ACHN (cell line): ENCODE data around the gene ANXA4.
A peak's percentile ranks its signal among the peaks of the same experiment; 100 is the strongest.
"Not testable (repeated sequence)": the region's sequence is repeated elsewhere in the genome, so short reads cannot be mapped to it uniquely, and the experiment has no call there.

Experiments used
- DNase-seq: peaks from one replicate; pipeline ENCODE4 v3.0.0-alpha.2; 2015
- in situ Hi-C: cut with HindIII; loops from 2 replicates; pipeline ENCODE4 v1.10.0; 2017; ENCODE audit warnings: low sequenced_read_pairs, low pct_ligation_motif_present, low pct_unique_long_range_greater_than_20kb

Gene ANXA4

GRCh38 chr2:69827796-69828540 lies 86.0 kb downstream of the ANXA4 start:
- DNase-seq = no peak
- in situ Hi-C loops = no loop called here

- in situ Hi-C loops = no loop called here
- no peak for DNase-seq
Measured at GRCh38 chr2:69828938-69829255, 87.0 kb downstream of the ANXA4 start.

DNA sequence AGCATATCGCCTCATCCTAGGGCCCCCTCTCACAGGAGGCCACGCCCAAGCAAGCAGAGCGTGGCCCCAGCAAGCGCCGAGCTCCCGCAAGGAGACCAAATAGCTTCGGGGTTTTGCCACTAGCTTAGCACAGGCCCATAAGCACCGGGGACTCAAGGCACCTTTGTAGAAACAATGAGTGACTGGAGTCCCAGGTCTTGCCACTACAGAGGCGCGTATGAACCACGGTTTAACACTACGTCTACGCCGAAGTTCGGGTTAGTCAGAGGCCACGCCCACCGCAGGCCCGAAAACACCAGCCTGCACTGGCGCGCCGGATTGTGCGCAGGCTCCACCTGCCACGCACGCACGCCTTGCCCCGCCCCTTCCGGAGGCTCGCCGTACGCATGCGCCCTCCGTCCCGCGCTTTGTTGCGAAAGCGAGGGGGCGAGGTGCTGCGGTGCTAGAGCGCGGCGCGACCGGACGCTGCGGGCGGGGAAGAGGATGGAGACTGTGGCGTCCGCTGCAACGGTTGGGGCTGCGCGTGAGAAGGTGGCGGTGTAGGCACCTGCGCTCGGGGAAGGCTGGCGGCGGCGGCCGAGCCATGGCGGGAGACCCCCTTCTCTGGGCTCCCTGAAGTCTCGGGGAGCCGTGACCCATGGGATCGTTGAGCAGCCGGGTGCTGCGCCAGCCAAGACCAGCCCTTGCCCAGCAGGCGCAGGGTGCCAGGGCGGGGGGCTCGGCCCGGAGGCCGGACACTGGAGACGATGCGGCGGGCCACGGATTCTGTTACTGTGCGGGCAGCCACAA lies 87.5 kb downstream of the ANXA4 start, which contains the start of gene GMCL1:
Gene GMCL1 (plus strand): TSS at position 405 of the 789 bp plus-strand sequence. CDS start 233 bp downstream, at position 638.
- peak; percentile 97 for DNase-seq
- in situ Hi-C loops = no loop called here

DNA sequence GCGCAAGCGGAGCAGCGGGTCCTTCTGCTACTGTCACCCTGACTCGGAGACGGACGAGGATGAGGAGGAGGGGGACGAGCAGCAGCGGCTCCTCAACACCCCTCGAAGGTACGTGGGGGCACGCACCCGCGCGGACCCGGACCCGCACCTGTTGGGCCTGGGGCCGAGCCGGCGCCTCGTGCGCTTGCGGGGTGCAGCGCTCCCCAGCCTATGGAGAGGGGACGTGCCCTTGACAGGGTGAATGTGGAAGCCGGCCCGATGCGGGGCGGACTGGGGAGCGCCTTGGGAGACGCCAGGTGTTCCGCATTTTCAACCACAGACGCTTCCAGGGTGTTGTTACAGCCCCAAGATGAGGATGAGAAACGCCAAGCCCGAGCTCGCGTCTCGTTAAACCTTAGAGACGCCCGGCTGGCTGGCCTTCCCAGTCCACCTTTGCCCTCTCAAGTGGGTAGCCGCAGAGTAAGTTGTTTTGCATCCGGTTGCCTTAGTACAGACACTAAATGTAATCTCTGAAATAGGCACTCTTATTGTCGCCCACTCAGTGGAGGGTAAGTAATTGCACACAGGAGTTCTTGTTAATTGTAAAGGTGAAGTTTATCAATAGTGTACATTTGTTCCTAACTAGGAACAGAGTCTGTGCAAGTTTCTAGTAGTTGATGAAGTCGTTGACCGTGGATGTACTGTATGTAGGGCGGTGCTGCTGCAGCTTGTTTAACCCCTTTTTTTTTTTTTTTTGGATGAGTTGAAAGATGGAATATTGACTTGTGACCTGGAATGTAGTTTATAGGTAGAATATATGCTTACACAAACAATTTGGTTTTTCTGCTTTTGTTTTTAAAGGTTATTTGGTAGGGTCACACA lies 88.3 kb downstream of the ANXA4 start:
- peak; percentile 69 for DNase-seq
- in situ Hi-C loops = no loop called here

- DNase-seq = not testable (repeated sequence)
Measured at GRCh38 chr2:69830906-69831241, 88.9 kb downstream of the ANXA4 start.

DNA sequence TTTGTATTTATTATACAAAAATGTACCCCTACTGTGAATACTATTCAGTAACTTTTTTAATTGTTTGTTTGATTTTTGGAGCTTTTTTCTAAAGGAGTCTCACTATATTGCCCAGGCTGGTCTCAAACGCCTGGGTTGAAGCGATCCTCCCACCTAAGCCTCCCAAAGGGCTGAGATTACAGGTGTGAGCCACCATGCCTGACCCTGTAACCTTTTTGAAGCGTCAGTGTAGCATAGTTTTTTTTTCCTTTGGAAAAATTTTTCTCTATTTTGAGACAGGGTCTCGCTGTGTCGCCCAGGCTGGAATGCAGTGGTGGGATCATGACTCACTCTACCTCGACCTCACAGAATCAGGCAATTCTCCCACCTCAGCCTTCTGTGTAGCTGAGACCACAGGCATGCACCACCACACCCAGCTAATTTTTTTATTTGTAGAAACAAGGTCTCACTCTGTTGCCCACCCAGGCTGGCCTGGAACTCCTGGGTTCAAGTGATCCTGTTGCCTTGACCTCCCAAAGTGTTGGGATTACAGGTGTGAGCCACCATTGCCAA lies 89.5 kb downstream of the ANXA4 start:
- in situ Hi-C loops = no loop called here
- DNase-seq = peak; percentile 18

More at GRCh38 chr2:69830906-69831241, 88.9 kb downstream of the ANXA4 start:
- in situ Hi-C loops = not testable (repeated sequence)

DNA sequence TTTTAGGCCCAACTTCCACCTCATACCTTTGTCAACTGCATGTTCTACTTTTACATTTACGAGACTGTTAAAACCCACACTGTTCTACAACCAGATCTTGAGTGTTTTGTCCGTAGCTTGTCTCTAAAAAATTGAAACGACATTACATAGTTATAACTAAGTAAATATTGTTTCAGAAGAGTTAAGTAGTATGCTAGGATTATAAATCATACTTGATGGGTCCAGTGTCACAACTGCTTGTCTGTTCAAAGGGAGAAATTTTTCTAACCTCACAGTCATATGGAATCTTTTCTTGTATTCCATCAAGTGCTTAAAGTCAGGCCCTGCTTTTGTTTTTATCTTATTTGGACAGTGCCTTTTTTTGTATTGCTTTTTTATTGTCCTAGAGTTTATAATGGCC lies 91.8 kb downstream of the ANXA4 start:
- DNase-seq = no peak
- in situ Hi-C loops = no loop called here

DNA sequence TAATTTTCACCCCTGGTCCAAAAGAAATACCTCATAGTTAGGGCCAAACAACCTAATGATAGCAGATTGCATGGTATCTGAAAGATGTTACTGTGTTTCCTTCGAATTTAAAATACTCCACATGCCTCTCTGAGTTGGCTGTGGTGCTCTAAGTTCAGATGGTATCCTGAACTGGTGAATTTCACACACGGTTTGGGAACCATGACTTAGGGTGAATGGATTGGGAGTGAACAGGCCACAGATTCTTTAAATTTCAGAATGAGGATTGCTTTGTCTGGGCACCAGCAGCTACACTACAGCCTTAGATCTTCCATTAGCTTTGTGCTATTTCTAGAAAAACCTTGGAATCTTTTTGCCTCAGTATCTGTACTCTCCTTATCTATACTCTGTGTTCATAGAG lies 93.7 kb downstream of the ANXA4 start:
- in situ Hi-C loops = no loop called here
- no peak for DNase-seq

DNA sequence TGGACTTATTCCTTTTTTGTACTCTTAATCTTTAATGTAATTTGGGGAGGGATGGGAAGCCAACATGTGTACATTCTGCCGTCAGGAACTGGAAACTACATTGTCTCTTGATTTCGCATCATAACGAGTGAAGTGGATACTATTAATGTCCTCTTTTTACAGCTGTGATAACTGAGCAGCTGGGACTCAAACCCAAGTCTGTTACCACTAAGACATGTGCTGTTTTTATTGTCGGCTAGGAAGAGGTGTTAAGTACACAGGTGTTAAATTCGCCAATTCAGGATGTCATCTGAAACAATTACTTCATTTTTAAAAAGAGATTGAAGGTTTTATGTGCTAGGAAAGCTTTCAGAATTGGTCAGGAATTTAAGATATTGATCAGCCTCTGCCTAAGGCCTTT lies 94.4 kb downstream of the ANXA4 start:
- in situ Hi-C loops = no loop called here
- DNase-seq = no peak

GRCh38 chr2:69837533-69837932 lies 95.6 kb downstream of the ANXA4 start:
- no peak for DNase-seq
- in situ Hi-C loops = no loop called here

- DNase-seq = no peak
- in situ Hi-C loops = no loop called here
Measured at GRCh38 chr2:69843993-69844392, 102.1 kb downstream of the ANXA4 start.

- in situ Hi-C loops = no loop called here
- DNase-seq = no peak
Measured at GRCh38 chr2:69844560-69844959, 102.6 kb downstream of the ANXA4 start.

DNA sequence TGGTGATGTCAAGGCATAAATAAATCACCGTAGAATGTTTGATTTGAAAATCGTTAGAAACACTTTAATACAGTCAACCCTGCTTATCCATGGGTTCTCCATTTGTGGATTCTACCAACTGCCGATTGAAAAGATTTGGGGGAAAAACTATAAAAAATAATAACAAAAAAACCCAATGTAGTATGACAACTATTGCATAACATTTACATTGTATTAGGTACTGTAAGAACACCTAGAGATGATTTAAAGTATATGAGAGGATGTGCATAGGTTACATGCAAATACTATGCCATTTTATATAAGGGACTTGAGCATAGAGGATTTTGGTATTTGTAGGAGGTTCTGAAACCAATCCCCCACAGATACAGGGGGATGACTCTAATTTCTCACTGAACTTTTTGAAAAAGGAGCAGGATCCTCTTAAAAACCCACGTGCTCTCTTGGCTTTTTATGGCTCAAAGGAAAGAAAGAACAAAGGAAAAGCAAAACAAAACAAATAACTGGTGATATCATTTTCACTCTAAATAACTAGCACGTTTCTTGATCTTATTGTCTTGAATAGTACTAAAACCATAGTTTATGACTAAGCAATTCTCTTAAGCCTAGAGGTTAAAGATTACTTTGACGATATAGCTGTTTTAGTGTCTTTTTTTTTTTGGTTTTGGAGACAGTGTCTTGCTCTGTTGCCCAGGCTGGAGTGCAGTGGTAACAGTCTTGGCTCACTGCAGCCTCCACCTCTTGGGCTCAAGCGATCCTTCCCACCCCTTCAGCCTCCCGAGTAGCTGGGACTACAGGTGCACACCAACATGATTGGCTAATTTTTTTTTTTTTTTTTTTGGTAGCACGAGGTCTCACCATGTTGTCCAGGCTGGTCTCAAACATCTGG lies 104.5 kb downstream of the ANXA4 start:
- DNase-seq = no peak
- in situ Hi-C loops = no loop called here

- in situ Hi-C loops = no loop called here
- no peak for DNase-seq
Measured at GRCh38 chr2:69847068-69847828, 105.3 kb downstream of the ANXA4 start.

GRCh38 chr2:69848186-69848790 lies 106.4 kb downstream of the ANXA4 start:
- in situ Hi-C loops = no loop called here
- DNase-seq = no peak

- in situ Hi-C loops = no loop called here
- DNase-seq = no peak
Measured at GRCh38 chr2:69858261-69858660, 116.3 kb downstream of the ANXA4 start.

DNA sequence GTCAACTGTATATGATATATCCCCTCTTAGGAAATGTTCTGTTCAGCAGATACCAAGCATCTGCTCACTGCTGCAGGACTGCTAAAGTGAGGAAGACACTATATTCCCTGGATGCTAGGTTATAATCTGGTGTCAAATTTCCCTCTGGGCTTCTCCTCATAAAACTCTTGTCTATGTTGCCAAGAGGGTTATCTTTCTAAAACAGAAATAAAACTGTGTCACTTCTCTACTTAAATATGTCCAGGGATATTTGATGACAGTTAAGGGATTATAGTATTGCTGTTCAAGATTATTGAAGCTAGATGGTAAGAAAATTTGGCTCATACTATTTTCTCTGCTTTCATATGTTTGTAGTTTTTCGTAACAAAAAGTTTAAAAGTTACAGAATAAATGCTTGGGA lies 121.4 kb downstream of the ANXA4 start:
- in situ Hi-C loops = no loop called here

More for the DNA sequence above, 121.4 kb downstream of the ANXA4 start:
- no peak for DNase-seq
